ENCODE measurements around the gene OIP5.
"Not testable (repeated sequence)": the region's sequence is repeated elsewhere in the genome, so short reads cannot be mapped to it uniquely, and the experiment has no call there.

- TF ChIP-seq POLR2AphosphoS5 (IDR thresholded peaks at IDR 0.05; ENCODE audit: low read depth, low read length); POLR2A (IDR thresholded peaks at IDR 0.05; ENCODE audit: low read depth, low read length); TAF1 (IDR thresholded peaks at IDR 0.05; ENCODE audit: borderline replicate concordance, low read depth, low read length): not testable (repeated sequence)
Measured at GRCh38 chr15:41320805-41321330, 11.5 kb downstream of the OIP5 start.
